Measurements from ENCODE around the gene ROBO1. TPM values are rescaled to one million over a fixed set of nuclear protein-coding genes. Genes with fewer than 3 reads are reported as not detected.
"Not testable (repeated sequence)": the region's sequence is repeated elsewhere in the genome, so short reads cannot be mapped to it uniquely, and the experiment has no call there.

Gene ROBO1
- polyA plus RNA-seq, 1 donor = 16.2 TPM

DNA sequence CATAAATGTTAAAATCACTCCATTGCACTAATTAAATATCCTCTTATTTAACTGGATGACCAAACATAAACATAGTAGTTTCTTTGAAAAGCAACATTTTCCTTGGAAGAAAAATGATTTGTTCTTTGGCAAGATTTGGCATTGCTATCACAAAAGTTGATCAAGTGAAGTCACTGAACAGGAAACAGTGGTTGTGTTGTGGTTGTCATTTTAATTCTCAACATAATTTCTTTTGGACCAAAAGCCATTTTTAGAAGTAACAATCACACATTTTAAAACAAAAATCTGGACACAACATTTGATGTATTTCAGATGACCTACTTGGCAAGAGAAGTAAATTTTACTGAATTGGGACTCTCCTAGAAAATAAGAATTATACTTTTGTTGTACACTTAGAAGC lies 872.3 kb downstream of the ROBO1 start:
- Histone ChIP-seq H3K36me3 (ENCODE audit: control insufficient read depth, insufficient read depth, low read length) (no peaks in the 10 kb centered on the region), H3K27me3 (ENCODE audit: control insufficient read depth, insufficient read depth, low read length) (no peaks in the 10 kb centered on the region), H3K27ac (ENCODE audit: low read length) (no peak overlapping the region)

DNA sequence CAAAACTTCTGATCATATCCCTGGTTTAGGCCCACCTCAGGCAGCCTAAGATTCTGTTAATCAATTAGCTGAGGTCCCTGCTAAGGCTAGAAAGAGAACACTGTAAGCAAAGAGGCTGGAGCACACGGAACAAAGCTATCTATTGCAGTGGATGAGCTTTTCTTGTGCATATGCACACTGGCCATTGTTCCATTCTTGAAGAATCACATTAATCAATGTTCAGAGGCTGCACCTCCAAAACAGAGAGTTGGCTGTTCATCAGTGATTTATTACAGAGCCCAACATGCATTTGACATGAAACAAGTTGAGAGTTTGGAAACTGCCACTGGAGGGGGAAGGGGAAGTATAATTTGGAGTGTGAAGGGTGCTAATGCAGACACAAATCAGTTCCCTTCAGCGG lies 873.0 kb downstream of the ROBO1 start:
- Histone ChIP-seq H3K27me3 (ENCODE audit: control insufficient read depth, insufficient read depth, low read length) (no peaks in the 10 kb centered on the region), H3K9me3 (ENCODE audit: control insufficient read depth, low read depth, low read length) (no peaks in the 10 kb centered on the region), H3K27ac (ENCODE audit: low read length) (no peak overlapping the region), H3K4me1 (ENCODE audit: control insufficient read depth, insufficient read depth, low read length) (no peaks in the 10 kb centered on the region), H3K4me3 (ENCODE audit: low read length) (no peak overlapping the region), H3K36me3 (ENCODE audit: control insufficient read depth, insufficient read depth, low read length) (no peaks in the 10 kb centered on the region)
- DNase-seq = no peak
- WGBS (ENCODE audit: insufficient coverage, low lambda C conversion rate) = no CpG with 5 or more reads among the region's 2 CpGs

More for the DNA sequence above, 872.3 kb downstream of the ROBO1 start:
- H3K4me3 ChIP-seq (ENCODE audit: low read length) = no peak overlapping the region
- H3K4me1 ChIP-seq (ENCODE audit: control insufficient read depth, insufficient read depth, low read length) = no peaks in the 10 kb centered on the region
- DNase-seq = no peak
- no peaks in the 10 kb centered on the region for H3K9me3 ChIP-seq (ENCODE audit: control insufficient read depth, low read depth, low read length)

GRCh38 chr3:78893161-78893560 lies 874.6 kb downstream of the ROBO1 start:
- no CpG with 5 or more reads among the region's 4 CpGs for WGBS (ENCODE audit: insufficient coverage, low lambda C conversion rate)
- Histone ChIP-seq H3K4me3 (ENCODE audit: low read length) (no peak overlapping the region), H3K27ac (ENCODE audit: low read length) (no peak overlapping the region), H3K9me3 (ENCODE audit: control insufficient read depth, low read depth, low read length) (no peaks in the 10 kb centered on the region), H3K36me3 (ENCODE audit: control insufficient read depth, insufficient read depth, low read length) (no peaks in the 10 kb centered on the region), H3K4me1 (ENCODE audit: control insufficient read depth, insufficient read depth, low read length) (no peaks in the 10 kb centered on the region), H3K27me3 (ENCODE audit: control insufficient read depth, insufficient read depth, low read length) (no peaks in the 10 kb centered on the region)
- DNase-seq = no peak

GRCh38 chr3:78889348-78889747 lies 878.5 kb downstream of the ROBO1 start:
- 80% methylated on average over 2 of the region's 4 CpGs for WGBS (ENCODE audit: insufficient coverage, low lambda C conversion rate)
- Histone ChIP-seq H3K27me3 (ENCODE audit: control insufficient read depth, insufficient read depth, low read length) (no peaks in the 10 kb centered on the region), H3K36me3 (ENCODE audit: control insufficient read depth, insufficient read depth, low read length) (no peaks in the 10 kb centered on the region), H3K9me3 (ENCODE audit: control insufficient read depth, low read depth, low read length) (no peaks in the 10 kb centered on the region), H3K4me1 (ENCODE audit: control insufficient read depth, insufficient read depth, low read length) (no peaks in the 10 kb centered on the region), H3K27ac (ENCODE audit: low read length) (no peak overlapping the region), H3K4me3 (ENCODE audit: low read length) (no peak overlapping the region)
- no peak for DNase-seq

- Histone ChIP-seq H3K27me3 (ENCODE audit: control insufficient read depth, insufficient read depth, low read length) (no peaks in the 10 kb centered on the region), H3K4me3 (ENCODE audit: low read length) (no peak overlapping the region), H3K27ac (ENCODE audit: low read length) (no peak overlapping the region), H3K4me1 (ENCODE audit: control insufficient read depth, insufficient read depth, low read length) (no peaks in the 10 kb centered on the region), H3K36me3 (ENCODE audit: control insufficient read depth, insufficient read depth, low read length) (no peaks in the 10 kb centered on the region), H3K9me3 (ENCODE audit: control insufficient read depth, low read depth, low read length) (no peaks in the 10 kb centered on the region)
- DNase-seq = no peak
Observed at GRCh38 chr3:78888635-78889034, 879.2 kb downstream of the ROBO1 start.

DNA sequence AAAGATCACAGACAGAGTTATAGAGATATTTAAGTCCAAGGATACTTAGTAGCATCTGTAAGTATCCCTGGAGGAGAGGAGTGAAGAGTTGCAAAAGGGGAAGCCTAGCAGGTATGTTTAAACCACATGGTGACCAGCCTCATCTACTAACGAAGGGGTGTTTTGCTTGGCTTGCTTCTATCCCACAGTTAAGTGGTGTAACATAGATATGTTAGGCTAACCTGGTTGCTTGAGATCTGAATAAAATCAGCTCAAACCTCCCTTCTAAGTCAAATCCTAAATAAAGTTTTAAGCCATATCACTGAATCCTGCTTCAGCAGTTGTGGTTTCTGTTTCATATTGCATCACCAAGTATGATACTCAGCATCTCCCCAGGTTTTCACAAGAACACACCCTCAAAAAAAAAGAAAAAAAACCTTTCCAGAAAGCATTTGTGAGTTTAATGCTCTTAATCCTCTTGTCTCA lies 880.2 kb downstream of the ROBO1 start:
- Histone ChIP-seq H3K27ac (ENCODE audit: low read length) (no peak overlapping the region), H3K27me3 (ENCODE audit: control insufficient read depth, insufficient read depth, low read length) (no peaks in the 10 kb centered on the region), H3K36me3 (ENCODE audit: control insufficient read depth, insufficient read depth, low read length) (no peaks in the 10 kb centered on the region), H3K9me3 (ENCODE audit: control insufficient read depth, low read depth, low read length) (no peaks in the 10 kb centered on the region), H3K4me1 (ENCODE audit: control insufficient read depth, insufficient read depth, low read length) (no peaks in the 10 kb centered on the region), H3K4me3 (ENCODE audit: low read length) (no peak overlapping the region)
- WGBS (ENCODE audit: insufficient coverage, low lambda C conversion rate) = 100% methylated on average over 1 of the region's 1 CpG
- DNase-seq = no peak

- WGBS (ENCODE audit: insufficient coverage, low lambda C conversion rate) = no CpG with 5 or more reads among the region's 1 CpG
- Histone ChIP-seq H3K27me3 (ENCODE audit: control insufficient read depth, insufficient read depth, low read length) (no peaks in the 10 kb centered on the region), H3K36me3 (ENCODE audit: control insufficient read depth, insufficient read depth, low read length) (no peaks in the 10 kb centered on the region), H3K4me1 (ENCODE audit: control insufficient read depth, insufficient read depth, low read length) (no peaks in the 10 kb centered on the region), H3K27ac (ENCODE audit: low read length) (no peak overlapping the region), H3K9me3 (ENCODE audit: control insufficient read depth, low read depth, low read length) (no peaks in the 10 kb centered on the region), H3K4me3 (ENCODE audit: low read length) (no peak overlapping the region)
- no peak for DNase-seq
Observed at GRCh38 chr3:78887029-78887428, 880.8 kb downstream of the ROBO1 start.

DNA sequence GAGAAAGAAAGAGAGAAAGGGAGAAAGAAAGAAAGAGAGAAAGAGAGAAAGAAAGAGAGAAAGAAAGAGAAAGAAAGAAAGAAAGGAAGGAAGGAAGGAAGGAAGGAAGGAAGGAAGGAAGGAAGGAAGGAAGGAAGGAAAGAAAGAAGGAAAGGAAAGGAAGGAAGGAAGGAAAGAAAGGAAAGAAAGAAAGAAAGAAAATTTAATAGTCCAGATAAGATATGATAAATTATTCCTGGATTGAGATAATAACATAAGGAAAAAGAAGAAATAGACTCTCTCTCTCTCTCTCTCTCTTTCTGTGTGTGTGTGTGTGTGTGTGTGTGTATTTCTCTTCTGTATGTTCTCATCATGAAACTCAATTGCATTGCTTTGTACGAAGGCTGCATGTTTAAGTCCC lies 883.2 kb downstream of the ROBO1 start:
- DNase-seq; H3K4me3 ChIP-seq (ENCODE audit: low read length); H3K9me3 ChIP-seq (ENCODE audit: control insufficient read depth, low read depth, low read length); H3K27me3 ChIP-seq (ENCODE audit: control insufficient read depth, insufficient read depth, low read length); H3K27ac ChIP-seq (ENCODE audit: low read length); H3K36me3 ChIP-seq (ENCODE audit: control insufficient read depth, insufficient read depth, low read length); H3K4me1 ChIP-seq (ENCODE audit: control insufficient read depth, insufficient read depth, low read length): not testable (repeated sequence)
- WGBS (ENCODE audit: insufficient coverage, low lambda C conversion rate) = no CpG with 5 or more reads among the region's 1 CpG

- no peak overlapping the region for H3K27ac ChIP-seq (ENCODE audit: low read length)
- H3K9me3 ChIP-seq (ENCODE audit: control insufficient read depth, low read depth, low read length) = no peaks in the 10 kb centered on the region
- no peaks in the 10 kb centered on the region for H3K27me3 ChIP-seq (ENCODE audit: control insufficient read depth, insufficient read depth, low read length)
- no peak for DNase-seq
- H3K36me3 ChIP-seq (ENCODE audit: control insufficient read depth, insufficient read depth, low read length) = no peaks in the 10 kb centered on the region
- no peaks in the 10 kb centered on the region for H3K4me1 ChIP-seq (ENCODE audit: control insufficient read depth, insufficient read depth, low read length)
- 97% methylated on average over 3 of the region's 6 CpGs for WGBS (ENCODE audit: insufficient coverage, low lambda C conversion rate)
- H3K4me3 ChIP-seq (ENCODE audit: low read length) = no peak overlapping the region
Observed at GRCh38 chr3:78882251-78882650, 885.5 kb downstream of the ROBO1 start.

GRCh38 chr3:78881501-78881900 lies 886.3 kb downstream of the ROBO1 start:
- 92% methylated on average over 2 of the region's 2 CpGs for WGBS (ENCODE audit: insufficient coverage, low lambda C conversion rate)

DNA sequence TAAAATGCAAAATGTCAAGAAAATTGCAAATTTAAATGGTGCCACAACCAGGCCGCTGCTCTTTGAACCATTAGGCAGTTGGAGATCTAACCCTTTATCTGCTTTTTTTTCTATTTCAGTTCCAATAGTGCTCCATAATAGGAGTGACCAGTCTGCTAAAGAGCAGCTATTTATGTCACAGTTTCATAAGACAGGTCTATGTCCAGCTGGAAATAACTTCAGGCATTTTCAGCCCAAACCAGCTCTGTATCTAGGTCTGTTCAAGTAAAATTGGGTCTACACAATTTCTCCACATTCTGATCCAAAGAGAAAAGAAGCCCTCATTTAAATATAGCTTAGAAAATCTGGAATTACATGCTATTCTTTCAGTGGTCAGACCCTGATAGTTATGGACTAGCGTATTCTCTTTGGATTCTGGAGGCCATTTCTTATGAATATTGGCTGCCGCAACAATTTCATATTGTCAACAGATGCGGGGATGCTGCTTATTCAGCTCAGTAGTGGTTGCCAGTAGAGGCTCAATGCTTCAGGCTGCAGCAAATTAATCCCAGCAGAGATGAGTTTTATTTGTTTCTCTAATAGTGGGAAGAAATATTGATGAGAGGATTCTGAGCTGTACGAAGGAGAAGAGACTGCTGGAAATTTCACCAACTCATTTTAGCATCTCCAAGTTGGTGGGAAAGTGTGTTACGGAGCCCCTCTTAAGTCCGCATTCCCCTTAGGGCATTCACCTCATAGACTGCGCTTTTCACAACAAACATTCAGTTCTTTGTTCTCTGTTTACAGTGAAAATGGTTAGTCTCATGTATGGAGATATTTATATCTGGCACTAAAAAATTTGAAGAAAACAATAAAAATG lies 887.0 kb downstream of the ROBO1 start:
- no peak for DNase-seq
- no peaks in the 10 kb centered on the region for H3K36me3 ChIP-seq (ENCODE audit: control insufficient read depth, insufficient read depth, low read length)
- H3K27ac ChIP-seq (ENCODE audit: low read length) = no peak overlapping the region
- H3K27me3 ChIP-seq (ENCODE audit: control insufficient read depth, insufficient read depth, low read length) = no peaks in the 10 kb centered on the region
- no peaks in the 10 kb centered on the region for H3K4me1 ChIP-seq (ENCODE audit: control insufficient read depth, insufficient read depth, low read length)
- H3K4me3 ChIP-seq (ENCODE audit: low read length) = no peak overlapping the region
- 73% methylated on average over 5 of the region's 8 CpGs for WGBS (ENCODE audit: insufficient coverage, low lambda C conversion rate)
- no peaks in the 10 kb centered on the region for H3K9me3 ChIP-seq (ENCODE audit: control insufficient read depth, low read depth, low read length)

More at GRCh38 chr3:78881501-78881900, 886.3 kb downstream of the ROBO1 start:
- Histone ChIP-seq H3K9me3 (ENCODE audit: control insufficient read depth, low read depth, low read length) (no peaks in the 10 kb centered on the region), H3K36me3 (ENCODE audit: control insufficient read depth, insufficient read depth, low read length) (no peaks in the 10 kb centered on the region), H3K4me3 (ENCODE audit: low read length) (no peak overlapping the region), H3K27me3 (ENCODE audit: control insufficient read depth, insufficient read depth, low read length) (no peaks in the 10 kb centered on the region), H3K4me1 (ENCODE audit: control insufficient read depth, insufficient read depth, low read length) (no peaks in the 10 kb centered on the region), H3K27ac (ENCODE audit: low read length) (no peak overlapping the region)
- no peak for DNase-seq
